HT-29 (cell line): ENCODE data around the gene PACS1. TPM values are rescaled to one million over a fixed set of nuclear protein-coding genes. Genes with fewer than 3 reads are reported as not detected.
A peak's percentile ranks its signal among the peaks of the same experiment; 100 is the strongest.
"Not testable (repeated sequence)": the region's sequence is repeated elsewhere in the genome, so short reads cannot be mapped to it uniquely, and the experiment has no call there.

ENCODE experiments used
- DNase-seq: peaks from one replicate; pipeline ENCODE4 v3.0.0-alpha.2; 2015; ENCODE audit warnings: low spot score
- total RNA-seq: library from RNA; depleted of rRNA; stranded (reverse); fragments of >200 nt; shearing (Covaris generic); gene quantifications from 2 replicates; pipeline ENCODE4 v1.2.3, GENCODE V29; 2014; rRNA removed

Gene PACS1
- total RNA-seq: 13.8 and 23.1 TPM in 2 replicates

DNA sequence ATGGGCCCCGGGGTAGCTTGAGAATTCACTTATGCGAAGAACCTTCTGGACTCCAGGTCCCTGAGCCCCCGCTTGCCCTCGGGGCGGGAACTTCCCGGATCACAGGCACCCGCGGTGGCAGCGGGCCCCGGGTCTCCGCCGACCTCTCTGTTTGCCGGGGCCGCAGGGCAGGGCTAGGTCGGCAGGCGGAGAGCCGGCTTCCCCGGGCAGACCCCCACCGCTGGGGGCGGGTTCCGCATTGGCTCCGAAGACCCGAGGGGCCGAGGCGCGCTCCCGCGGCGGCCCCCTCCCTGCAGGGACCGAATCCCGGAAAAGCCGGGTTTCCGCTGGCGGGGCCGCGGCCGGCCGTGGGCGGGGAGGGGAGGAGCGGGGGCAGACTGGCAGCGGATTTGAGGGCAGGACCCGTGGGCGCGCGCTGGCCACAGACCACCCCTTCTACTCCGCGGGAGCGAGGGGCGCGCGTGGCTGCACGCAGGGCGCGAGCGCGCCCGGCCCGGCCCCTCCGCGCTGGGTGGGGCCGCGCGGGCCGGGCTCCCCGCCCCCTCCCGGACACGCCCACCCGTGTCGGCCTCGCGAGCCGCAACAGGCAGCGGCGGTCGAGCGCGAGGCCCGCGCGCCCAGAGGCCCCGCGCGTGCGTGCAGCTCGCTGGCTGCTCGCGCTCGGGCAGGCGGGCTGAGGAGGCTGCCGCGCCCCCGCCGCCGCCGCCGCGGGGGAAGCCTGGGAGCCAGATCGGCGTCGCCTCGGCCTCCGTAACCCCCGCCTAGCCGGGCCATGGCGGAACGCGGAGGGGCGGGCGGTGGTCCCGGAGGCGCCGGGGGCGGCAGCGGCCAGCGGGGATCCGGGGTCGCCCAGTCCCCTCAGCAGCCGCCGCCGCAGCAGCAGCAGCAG, at the start of gene PACS1:
Gene PACS1, plus strand, starts transcription at position 558 of the 889 bp plus-strand sequence. Its CDS starts 215 bp downstream, at position 773.
- DNase-seq: peak; percentile 57

DNA sequence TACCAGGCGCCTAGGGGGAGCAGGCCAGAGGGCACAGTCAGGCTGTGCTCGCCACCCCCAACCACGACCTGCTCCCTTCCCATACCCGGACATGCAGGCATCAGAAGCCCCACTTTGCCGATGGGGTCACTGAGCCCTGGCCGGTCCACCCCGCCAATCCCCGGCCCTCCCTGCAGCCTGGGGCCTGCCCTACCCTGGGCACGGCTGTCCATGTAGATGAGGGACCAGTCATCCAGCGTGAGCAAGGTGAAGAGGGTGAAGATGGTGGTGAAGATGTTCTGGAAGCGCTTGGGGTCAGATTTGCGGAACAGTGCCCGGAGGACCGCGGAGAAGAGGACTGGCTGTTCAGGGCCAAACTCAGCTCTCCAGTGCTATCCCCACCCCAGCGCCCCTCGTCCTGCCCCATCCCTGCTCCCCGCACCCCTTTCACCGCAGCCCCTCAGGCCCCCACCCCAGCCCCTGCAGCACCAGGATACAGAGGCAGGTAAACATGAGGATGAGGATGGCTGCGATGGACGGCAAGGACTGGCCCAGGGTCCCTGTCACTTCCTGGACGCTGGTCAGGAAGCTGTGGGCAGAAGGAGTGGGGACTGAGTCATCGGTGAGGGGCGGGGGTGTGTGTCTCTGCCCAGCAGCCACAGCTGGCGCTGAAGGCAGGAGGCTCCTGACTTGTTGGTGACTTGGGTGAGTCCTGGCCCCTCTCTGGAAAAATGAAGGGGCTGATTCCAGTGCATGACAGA, 49.3 kb upstream of the PACS1 start:
- peak; percentile 70 for DNase-seq

DNA sequence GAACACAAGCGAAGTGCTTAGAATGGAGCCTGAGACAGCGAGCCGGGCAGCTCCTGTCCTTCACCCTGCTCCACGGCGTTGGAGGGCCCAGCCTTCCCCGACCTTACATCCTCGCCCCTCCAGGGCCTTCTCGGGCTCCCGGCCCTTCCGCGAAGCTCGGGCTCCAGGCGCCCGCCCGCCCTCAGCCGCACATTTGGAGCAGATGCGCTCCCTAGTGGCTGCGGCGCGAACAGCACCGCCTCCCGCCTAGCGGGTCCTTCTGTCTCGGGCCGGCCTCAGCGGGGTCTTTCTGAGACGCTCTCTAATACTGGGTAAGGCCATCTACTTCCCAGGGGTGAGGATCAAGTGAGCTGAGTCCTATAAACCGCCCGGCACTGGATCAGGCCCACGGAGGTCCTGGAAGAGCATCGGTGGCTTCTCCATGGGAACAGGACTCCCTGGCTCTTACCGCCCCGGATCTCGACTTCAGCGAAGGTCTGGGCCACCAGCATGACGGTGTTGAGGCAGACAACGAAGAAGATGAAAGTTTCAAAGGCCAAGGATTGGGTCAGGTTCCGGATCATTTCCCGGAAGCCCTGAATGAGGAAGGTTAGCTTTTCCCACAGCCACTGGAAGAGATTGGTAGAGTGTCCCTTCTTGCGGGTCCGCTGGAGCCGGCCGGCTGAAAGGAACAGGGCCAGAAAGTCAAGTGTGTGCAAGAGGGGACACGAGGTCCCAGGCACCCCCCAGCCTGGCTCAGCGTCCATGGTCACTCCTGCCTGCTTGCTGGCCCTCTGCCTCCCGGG, 47.5 kb upstream of the PACS1 start:
- DNase-seq: peak; percentile 81

DNA sequence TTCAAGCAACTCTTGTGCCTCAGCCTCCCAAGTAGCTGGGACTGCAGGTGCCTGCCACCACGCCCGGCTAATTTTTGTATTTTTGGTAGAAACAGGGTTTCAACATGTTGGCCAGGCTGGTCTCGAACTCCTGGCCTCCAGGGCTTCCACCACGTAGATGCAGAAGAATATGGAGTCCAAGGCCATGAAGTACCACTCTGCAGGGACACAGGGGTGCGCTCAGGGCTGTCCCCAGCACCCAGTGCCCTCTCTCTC, 47.0 kb upstream of the PACS1 start:
- DNase-seq: not testable (repeated sequence)

DNA sequence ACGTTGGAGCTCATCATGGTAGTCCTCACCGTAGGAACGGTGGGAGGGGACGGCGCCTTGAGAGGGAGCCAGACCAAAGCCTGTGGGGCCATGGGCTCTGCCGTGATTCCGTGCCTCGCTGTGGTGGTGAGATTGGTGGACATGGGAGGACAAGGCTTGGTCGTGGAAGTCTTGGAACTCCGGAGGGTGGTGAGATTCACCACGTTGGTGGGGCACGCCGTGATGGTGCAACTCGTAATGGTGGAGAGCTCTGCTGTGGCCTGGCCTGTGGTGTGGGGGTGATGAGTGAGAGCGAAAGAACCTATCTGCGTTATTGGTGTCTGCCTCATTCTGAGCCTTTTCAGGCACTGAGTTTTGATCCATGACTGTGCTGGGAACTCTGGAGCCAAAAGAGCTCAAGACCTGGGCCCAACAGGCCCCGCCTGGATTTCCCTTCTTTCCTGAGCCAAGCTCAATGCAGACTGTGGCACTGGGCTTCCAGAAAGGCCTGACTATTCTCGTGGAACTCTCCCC, 44.0 kb upstream of the PACS1 start, which contains the start of gene CATSPER1:
Gene CATSPER1, minus strand, starts transcription at position 463 of the 513 bp plus-strand sequence. Its CDS starts 100 bp downstream, at position 363.
- DNase-seq: no peak

DNA sequence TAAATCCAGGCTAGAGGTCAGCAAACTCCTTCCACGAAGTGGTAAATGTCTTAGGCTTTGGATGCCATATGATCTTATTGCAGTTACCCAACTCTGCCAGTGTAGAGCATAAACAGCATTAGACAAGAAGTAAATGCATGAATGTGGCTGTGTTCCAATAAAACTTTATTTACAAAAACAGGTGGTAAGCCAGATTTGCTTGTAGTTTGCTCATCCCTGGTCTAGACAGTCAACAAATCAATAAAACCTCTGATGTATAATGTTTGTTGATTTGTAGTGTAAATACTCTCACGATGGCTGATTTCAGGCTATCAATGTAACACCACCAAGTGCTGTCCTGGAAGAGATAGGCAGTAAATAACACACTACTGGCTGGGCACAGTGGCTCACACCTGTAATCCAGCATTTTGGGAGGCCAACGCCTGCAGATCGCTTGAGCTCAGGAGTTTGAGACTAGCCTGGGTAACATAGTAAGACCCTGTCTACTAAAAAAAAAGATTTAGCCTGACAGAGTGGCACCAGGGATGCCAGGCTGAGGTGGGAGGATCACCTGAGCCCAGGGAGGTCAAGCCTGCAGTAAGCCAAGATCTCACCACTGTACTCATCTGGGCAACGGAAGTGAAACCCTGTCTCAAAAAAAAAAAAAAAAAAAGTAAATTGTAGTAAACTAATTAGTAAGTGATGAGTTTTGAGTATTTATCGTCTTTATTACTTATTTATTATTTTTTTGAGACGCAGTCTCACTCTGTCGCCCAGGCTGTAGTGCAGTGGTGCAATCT, 36.9 kb upstream of the PACS1 start:
- DNase-seq: no peak

DNA sequence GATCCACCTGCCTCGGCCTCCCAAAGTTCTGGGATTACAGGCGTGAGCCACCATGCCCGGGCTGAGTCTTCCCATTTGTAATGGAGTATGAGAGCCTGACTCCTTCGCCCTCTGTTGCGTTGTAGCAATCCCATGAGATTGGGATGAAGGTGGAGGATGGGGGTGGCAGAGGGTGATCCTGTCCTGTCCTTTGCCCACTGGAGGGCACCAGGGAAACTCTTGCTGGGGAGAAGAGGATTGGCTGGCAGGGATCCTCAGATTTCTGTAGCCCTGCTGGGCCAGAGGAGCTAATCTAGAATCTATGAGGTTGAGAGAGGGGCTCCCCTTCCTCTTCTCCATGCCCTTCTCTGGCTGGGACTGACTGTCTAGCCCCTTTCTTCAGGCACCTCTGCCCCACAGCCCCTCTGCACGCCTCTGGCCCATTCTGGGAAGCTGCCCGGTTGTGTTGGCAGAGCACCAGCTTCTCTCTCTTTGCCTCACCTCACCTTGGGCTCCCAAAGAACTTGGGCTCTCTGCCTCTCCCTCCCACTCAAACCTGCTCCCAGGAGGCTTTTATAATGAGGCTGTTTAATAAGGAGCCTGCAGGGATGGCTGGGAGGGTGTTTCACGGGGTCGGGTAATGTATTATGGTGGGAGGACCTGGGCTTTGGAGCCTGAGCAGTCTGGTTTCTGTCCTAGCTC, 34.3 kb upstream of the PACS1 start:
- DNase-seq: no peak

DNA sequence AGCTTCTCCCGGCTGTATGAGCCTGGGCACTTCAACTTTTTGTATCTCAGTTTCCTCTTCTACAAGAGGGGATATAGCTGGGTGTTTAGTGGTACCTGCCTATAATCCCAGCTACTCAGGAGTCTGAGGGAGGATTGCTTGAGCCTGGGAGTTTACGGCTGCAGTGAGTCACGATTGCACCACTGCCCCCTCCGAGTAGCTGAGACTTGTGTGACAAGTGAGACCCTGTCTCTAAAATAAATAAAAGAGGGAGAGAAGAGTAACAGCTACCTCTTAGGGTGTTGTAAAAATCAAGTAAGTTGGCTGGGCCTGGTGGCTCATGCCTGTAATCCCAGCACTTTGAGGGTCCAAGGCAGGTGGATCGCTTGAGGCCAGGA, 33.8 kb upstream of the PACS1 start:
- no peak for DNase-seq

DNA sequence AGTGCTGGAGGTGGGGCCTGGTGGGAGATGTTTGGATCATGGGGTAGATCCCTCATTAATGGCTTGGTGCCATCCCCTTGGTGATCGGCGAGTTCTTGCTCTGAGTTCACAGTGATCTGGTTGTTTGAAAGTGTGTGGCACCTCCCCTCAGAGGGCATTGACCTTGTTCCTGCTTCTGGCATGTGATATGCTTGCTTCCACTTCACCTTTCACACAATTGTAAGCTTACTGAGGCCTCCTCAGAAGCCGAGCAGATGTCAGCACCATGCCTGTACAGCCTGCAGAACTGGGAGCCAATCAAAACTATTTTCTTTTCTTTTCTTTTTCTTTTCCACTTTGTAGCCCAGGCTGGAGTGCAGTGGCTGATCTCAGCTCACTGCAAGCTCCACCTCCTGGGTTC, 32.7 kb upstream of the PACS1 start:
- DNase-seq: no peak

DNA sequence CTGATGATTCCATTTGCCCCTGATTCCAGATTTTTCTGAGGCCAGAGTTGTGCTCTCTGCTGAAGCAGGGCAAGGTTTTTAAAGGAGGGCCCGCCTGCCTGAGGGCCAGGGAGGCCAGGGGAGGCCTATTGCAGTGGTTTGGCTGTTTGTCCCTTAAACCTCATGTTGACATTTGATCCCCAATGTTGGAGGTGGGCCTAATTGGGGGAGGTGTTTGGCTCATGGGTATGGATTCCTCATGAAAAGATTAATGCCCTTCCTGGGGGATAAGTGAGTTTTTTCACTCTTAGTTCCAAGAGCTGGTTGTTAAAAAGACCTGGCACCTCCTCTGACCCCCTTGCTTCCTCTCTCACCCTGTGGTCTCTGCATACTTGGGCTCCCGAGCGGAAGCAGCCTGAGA, 30.3 kb upstream of the PACS1 start:
- no peak for DNase-seq

DNA sequence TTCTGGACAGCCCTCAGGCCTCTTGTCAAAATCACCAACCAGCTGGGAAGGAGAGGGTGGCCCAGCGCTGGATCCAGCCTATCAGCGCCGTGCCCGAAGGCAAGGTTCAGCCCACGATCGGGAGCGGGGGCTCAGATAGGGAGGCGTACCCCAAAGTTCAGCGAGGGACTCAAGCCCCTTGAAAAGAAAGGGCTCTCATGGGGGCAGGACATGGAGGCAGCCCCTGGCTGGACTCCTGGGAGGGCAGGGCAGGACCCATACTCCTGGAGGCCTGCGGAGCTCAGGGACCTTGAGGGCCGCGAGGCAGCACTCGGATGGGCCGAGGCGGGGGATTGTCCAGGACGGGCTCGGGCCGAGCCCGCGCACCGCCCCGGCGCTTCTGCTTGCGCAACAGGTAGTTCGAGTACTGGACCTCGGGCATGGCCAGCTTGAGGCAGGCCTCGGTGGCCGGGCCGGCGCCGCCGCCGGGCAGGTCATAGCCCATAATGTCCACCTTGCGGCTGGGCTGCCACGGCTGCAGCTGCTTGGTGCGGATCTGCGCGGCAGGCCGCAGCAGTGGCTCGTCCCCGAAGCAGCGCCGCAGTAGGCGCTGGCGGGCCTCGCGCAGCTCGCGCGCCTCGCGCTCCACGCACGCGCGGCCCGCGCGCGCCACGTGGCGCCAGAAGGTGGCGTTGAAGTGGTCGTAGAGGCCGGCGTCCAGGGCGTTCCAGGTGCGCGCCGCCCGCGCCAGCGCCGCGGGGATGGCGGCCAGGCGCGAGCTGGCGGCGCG, 27.7 kb upstream of the PACS1 start:
- no peak for DNase-seq

DNA sequence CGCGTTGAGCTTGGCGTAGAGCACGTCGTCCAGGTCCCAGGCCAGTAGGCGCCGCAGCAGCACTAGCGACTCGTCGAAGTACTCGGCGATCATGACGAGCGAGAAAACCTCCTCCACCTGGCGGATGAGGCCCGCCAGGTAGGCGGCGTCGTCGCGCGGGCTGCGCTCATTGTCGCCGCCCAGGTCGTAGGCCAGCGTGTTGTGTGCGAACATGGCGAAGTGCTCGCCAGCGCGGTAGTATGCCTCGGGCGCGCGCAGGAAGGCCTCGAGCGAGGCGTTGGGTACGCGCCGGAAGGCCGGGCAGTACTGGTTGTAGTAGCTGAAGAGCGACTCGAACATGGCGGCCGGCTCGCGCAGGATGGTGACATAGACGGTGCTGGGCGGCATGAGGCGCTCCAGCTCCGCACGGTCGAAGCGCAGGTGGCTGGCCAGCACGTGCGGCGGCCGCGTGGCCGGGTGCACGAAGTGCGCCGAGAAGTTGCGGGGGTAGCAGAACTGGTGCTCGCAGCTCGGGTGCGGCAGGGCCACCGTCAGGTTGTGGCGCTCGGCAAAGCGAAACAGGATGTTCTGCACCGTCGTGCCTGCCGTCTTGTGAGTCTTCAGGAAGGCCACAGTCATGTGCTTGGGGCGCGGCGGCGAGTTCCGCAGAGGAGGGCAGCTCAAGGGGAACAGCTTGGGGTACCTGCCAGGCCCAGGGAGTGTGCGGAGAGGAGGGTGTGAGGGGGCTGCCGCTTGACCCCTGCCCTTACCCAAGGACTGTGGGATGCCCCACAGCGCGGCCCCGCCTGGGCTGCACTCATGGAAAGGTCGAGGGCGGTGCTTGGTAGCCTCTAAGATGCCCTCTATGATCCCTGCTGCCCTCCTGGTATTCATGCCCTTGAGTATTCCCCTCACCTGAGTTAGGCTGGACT, 26.8 kb upstream of the PACS1 start:
- DNase-seq: no peak

DNA sequence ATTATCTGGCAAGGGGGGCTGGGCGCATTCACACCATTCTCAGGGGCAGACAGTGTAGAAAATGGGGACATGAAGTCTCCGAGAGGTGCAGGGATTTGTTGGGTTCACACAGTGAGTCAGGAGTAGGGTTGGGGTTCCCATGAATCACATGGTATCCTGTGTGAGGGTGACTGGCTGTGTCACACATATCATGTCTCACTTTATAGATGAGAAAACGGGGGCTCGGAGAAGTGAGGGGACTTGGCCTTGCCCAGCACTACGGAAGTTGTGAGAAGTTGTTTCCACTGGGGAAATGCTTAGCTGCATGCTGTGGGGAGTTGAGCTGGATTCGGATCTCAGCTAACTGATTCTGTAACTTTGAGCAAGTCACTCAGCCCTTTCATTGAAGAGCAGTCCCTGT, 25.3 kb upstream of the PACS1 start:
- DNase-seq: no peak

DNA sequence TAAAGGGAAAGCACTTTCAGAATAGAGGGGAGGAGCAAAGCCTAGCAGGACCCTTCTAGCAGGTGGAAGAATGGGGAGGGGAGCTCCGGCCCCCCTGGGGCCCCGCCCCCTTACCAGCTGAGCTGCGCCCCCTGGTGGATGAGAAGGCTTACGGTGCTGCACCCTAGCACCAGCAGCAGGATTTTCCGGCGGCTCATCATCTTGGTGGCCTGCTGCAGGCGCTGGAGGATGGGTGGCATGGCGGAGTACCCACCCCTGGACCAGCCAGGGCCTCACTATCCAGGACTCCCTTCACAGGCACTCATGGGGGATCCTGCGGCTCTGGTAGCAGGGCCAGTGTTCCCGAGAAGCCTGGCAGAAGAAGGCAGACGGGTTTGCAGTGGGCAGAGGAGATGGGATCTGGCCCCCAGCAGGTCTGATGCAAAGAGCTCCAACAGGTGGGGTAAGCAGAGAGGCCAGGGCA, 24.9 kb upstream of the PACS1 start:
- peak; percentile 85 for DNase-seq

DNA sequence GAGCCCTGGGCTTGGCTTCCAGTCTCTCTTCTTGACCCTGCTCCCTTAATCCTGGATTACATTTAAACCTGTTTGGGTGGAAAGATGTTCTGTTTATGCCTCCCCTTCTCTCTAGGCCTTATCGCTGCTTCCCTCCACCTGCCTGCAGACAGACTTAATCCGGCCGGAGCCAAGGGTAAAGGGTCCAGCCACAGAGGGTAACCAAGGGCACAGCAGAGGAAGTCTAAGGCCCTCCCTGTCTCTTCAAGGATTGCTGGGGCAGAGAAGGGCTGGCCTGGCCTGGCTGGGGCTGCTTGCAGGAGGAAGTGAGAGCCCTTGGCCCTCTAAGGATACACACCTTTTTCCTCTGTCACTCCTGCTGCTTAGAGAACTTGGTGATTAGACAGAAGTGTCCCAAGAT, 23.2 kb upstream of the PACS1 start:
- no peak for DNase-seq

DNA sequence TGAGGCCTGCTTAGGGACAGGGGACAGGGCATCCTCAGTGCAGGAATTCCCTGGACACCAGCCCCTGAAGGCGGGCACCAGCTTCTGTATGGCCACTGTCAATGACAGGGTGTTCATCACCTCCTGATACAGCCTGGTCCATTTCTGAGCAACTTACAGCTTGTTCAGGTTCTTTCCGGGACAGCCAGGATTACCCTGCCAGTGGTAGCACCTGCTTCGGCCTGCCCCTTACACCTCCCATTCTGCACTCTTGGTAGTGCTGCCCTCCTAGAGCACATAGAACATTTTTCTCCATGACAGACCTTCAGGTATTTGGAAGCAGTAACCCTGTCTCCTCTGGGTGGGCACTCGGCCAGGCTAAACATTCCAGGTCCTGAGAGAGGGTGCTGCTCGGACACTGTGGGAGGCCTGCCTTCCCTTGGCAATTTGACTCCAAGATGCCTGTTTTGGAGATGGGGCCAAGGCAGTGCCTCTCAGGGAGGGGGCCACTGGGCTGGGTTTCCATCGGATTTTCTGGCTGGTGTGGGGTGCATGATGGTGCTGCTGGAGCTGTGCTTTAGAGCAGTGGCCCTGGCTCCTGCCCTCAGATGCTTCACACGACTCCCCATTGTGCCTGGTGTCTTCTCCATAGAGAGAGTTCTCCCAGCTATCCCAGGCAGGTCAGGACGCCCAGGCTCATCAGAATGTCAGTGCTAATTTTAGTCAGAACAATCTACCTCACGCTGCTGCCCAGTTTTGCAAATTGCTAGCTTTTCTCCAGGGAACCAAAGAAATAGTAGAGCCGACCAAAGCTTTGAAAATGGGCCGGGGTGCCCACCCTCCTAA, 22.3 kb upstream of the PACS1 start:
- no peak for DNase-seq

DNA sequence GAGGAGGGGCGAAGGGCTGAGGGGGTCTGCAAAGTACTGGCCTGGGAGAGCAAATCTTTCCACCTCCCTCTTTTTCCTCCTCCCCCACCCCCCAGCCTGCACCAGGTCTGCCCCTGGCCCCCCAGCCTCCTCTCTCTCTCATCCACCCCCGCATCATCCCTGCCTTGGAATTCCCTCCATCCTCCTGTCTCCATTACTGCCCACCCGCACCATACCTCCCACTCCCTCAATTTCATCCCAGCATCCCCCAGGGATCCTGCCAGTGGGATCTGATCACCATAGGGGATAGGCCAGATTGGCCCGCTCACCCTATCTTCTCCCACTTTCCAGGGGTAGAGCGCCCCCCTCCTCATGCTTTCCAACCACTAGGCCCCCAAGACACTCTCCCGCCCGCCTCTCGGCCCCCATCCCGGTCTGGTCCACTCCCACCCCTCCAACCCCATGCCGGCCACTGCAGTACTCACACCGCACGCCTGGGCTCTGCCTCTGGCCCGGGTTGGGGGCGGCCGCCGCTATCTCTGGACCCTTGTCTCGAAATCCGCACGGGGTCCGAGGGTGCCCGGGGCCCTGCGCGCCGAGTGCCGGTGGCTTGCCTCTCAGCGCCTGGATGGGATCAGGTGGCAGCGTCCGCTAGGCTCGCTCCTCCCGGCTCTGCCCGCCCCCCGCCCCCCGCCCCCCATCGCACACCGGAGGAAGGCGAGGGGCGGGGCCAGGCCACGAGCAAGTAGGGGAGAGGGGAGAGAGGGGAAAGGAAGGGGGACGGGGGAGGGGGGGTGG, 21.3 kb upstream of the PACS1 start, which contains the start of gene GAL3ST3:
Gene GAL3ST3, minus strand, starts transcription at position 615 of the 777 bp plus-strand sequence. CDS start 3,746 bp downstream, outside the sequence.
- no peak for DNase-seq
